Activated CD4-positive, alpha-beta memory T cell treated with anti-CD3 and anti-CD28 coated beads, Interleukin-2, amount 10 ng/mL, durations not matched to agents 7 days and 5 days (primary cell): Measurements from ENCODE around the gene EFCAB10. TPM values are rescaled to one million over a fixed set of nuclear protein-coding genes. Genes with fewer than 3 reads are reported as not detected.
"Not testable (repeated sequence)": the region's sequence is repeated elsewhere in the genome, so short reads cannot be mapped to it uniquely, and the experiment has no call there.

Experiments
- CTCF ChIA-PET: fragments of 350-600 bp; sonication (Branson Sonifier 250); formaldehyde crosslinking; loops from one replicate; lab custom pipeline; 2021; ENCODE audit warnings: antibody characterized with exemption, inconsistent platforms; lab: Charles Lee
- POLR2A ChIA-PET: fragments of 350-600 bp; sonication (Branson Sonifier 250); formaldehyde crosslinking; loops from one replicate; lab custom pipeline; 2021; ENCODE audit warnings: antibody characterized with exemption; lab: Charles Lee
- DNase-seq: peaks from one replicate; pipeline ENCODE4 v3.0.0-alpha.2; 2020
- H3K27ac Mint-ChIP-seq: one replicate; pipeline ENCODE4 v1.8.0; 2021; ENCODE audit warnings: mild to moderate bottlenecking, mixed read lengths
- H3K27me3 Mint-ChIP-seq: one replicate; pipeline ENCODE4 v1.8.0; 2021; ENCODE audit warnings: mixed read lengths
- H3K36me3 Mint-ChIP-seq: one replicate; pipeline ENCODE4 v1.8.0; 2021; ENCODE audit warnings: low read depth, mixed read lengths
- H3K4me1 Mint-ChIP-seq: one replicate; pipeline ENCODE4 v1.8.0; 2021; ENCODE audit warnings: mixed read lengths
- H3K4me3 Mint-ChIP-seq: one replicate; pipeline ENCODE4 v1.8.0; 2021; ENCODE audit warnings: mild to moderate bottlenecking, mixed read lengths
- H3K9me3 Mint-ChIP-seq: one replicate; pipeline ENCODE4 v1.8.0; 2021; ENCODE audit warnings: mixed read lengths
- total RNA-seq, 2 experiments: library from RNA; stranded (reverse); gene quantifications; one replicate each; pipeline ENCODE4 v1.2.3, GENCODE V29; 2021

EFCAB10 gene
- total RNA-seq, 2 experiments from 2014 or later = not detected

GRCh38 chr7:105559926-105560325, 21.4 kb downstream of the EFCAB10 start:
- no peak for DNase-seq
- POLR2A ChIA-PET = no interaction called here
- peaks cover 38% of the 10 kb centered on the region for H3K36me3 Mint-ChIP-seq

DNA sequence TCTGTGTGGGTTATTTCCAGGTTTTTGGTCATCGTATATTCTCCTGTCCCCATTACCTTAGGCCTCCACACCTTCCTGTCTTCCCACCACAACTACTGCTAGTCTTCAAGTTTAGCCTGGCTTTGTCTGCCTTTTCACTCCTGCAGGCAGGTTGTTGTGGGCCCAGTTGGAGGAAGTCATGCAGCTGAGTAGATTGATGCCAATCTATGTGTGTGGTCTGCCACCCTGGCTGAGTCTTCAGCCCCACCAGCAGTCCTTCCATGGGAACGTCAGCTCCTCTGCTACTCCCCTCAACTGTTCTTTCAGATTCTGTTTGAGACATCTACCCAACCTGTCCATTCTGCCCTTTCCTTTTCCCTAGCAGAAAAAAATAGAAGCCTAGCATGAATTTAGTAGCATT, 43.0 kb downstream of the EFCAB10 start:
- CTCF ChIA-PET = no interaction called here
- POLR2A ChIA-PET = no interaction called here
- Mint-ChIP-seq H3K27ac (peak overlapping the region; percentile 33), H3K36me3 (peaks cover 32% of the 10 kb centered on the region), H3K4me1 (peaks cover 30% of the 10 kb centered on the region), H3K9me3 (no peaks in the 10 kb centered on the region), H3K27me3 (no peaks in the 10 kb centered on the region), H3K4me3 (no peak overlapping the region)
- DNase-seq = no peak

More at GRCh38 chr7:105559926-105560325, 21.4 kb downstream of the EFCAB10 start:
- H3K27me3 Mint-ChIP-seq = no peaks in the 10 kb centered on the region
- no peaks in the 10 kb centered on the region for H3K4me1 Mint-ChIP-seq
- no peak overlapping the region for H3K27ac Mint-ChIP-seq
- CTCF ChIA-PET = no interaction called here
- no peak overlapping the region for H3K4me3 Mint-ChIP-seq
- no peaks in the 10 kb centered on the region for H3K9me3 Mint-ChIP-seq

GRCh38 chr7:105532709-105533460, 48.4 kb downstream of the EFCAB10 start:
- no peaks in the 10 kb centered on the region for H3K9me3 Mint-ChIP-seq
- peak overlapping the region; percentile 88 for H3K27ac Mint-ChIP-seq
- no peak for DNase-seq
- ChIA-PET POLR2A (interaction anchor here (0.6 to 4.5 kb wide), 13 partner anchors 8 to 589 kb away, joined by 3 to 34 read pairs (median 6); partner anchors contain the start of genes EFCAB10, KMT2E, PUS7 and SRPK2), CTCF (interaction anchor here (1.2 to 1.8 kb wide), 4 partner anchors 14 to 549 kb away, joined by 3 to 12 read pairs (median 4); no protein-coding TSS in a partner anchor)
- peak overlapping the region; percentile 81 for H3K4me3 Mint-ChIP-seq
- H3K36me3 Mint-ChIP-seq = peaks cover 4% of the 10 kb centered on the region
- peaks cover 43% of the 10 kb centered on the region for H3K4me1 Mint-ChIP-seq
- no peaks in the 10 kb centered on the region for H3K27me3 Mint-ChIP-seq

DNA sequence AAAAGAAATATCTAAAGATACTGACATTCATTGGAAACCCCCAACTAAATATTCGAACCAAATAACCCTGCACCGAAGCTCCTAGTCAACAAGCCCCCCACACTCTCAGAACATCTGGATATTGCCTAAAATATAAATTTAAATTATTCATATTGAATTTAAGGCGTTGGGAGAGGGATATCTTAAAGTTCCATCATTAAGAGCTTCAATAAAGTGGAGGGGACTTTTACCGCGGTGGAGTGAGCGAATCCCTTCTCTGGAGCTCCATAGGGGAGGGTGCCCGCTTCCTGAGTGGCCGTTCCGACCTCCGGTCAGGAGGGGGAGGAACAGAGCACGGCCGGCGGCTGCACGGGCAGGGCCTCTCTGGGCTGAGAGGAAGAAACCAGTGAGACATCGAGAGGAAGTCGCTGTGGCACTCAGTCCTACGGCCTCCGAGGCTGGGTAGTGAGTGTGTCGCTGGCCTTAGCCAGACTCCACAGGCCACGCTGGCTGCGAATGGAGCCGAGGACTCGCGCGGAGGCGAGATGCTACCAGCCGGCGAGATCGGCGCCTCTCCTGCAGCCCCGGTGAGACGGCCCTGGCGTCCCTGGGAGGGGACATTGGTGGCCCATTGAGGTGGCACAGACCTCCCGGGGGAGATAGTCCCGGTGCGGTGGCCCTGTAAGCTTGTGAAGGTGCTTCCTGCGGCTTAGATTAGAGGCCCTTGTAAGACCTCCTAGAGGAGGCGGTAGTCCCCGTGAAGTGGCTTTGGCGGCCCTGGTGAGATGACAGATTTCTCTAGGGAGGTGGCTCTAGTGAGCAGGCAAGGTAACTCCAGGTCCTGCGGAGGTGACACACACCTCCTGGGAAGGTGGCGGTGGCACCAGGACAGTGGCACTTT, 49.3 kb downstream of the EFCAB10 start, which contains the start of gene RINT1:
Gene RINT1, plus strand, starts transcription at position 410 of the 880 bp plus-strand sequence. Its CDS starts 115 bp downstream, at position 525.
- Mint-ChIP-seq H3K27me3 (no peaks in the 10 kb centered on the region), H3K9me3 (no peaks in the 10 kb centered on the region), H3K27ac (peak within 1 kb of the TSS; percentile 88), H3K36me3 (peaks cover 3% of the 10 kb centered on the region), H3K4me3 (peak within 1 kb of the TSS; percentile 81), H3K4me1 (peaks cover 43% of the 10 kb centered on the region)
- POLR2A ChIA-PET = interaction anchor here (0.6 to 4.5 kb wide), 34 partner anchors 9 to 1186 kb away, joined by 3 to 34 read pairs (median 4); partner anchors contain the start of genes EFCAB10, KMT2E, PUS7 and SRPK2
- DNase-seq = peak; percentile 92
- CTCF ChIA-PET = interaction anchor here (0.6 to 1.8 kb wide), 28 partner anchors 9 to 551 kb away, joined by 3 to 12 read pairs (median 4); partner anchors contain the start of gene EFCAB10

DNA sequence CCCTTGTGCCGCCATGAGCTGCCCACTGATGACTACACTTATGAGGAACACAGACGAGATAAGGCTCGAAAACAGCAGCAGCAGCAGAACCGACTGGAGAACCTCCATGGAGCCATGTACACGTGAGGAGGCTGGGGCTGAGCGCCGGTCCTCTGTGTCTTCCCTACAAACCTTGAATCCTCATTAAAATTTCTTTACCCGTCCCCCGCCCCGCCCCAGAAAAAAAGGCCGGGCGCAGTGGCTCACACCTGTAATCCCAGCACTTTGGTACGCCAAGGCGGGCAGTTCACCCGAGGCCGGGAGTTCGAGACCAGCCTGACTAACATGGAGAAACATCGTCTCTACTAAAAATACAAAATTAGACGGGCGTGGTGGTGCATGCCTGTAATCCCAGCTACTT, 50.7 kb downstream of the EFCAB10 start:
- Mint-ChIP-seq H3K9me3 (no peaks in the 10 kb centered on the region), H3K4me3 (peak overlapping the region; percentile 46), H3K4me1 (peaks cover 36% of the 10 kb centered on the region), H3K36me3 (no peaks in the 10 kb centered on the region), H3K27ac (no peak overlapping the region), H3K27me3 (peaks cover 3% of the 10 kb centered on the region)
- ChIA-PET POLR2A (interaction anchor here (2.1 to 4.5 kb wide), 3 partner anchors 8 to 515 kb away, joined by 6 to 34 read pairs (median 27); partner anchors contain the start of genes KMT2E and PUS7), CTCF (interaction anchor here (0.6 kb wide), 1 partner anchor 1061 kb away, joined by 3 read pairs; no protein-coding TSS in a partner anchor)
- no peak for DNase-seq

DNA sequence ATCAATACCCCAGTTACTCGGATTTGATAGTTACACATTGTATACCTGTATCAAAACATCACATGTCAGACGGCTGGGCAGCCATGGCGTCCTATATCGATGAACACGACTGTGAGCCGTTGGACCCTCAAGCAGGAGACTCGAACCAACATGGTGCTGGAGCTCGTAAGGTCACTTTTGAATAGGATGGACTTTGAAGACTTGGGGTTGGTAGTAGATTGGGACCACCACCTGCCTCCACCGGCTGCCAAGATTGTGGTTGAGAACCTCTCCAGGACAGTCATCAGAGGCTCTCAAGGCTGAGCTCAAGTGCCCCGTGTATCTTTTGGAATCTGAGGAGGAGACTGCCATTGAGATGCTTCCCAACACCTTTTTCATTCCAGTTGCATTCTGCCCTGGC, 51.2 kb downstream of the EFCAB10 start:
- Mint-ChIP-seq H3K27ac (no peak overlapping the region), H3K9me3 (no peaks in the 10 kb centered on the region), H3K27me3 (peaks cover 3% of the 10 kb centered on the region), H3K4me1 (peaks cover 33% of the 10 kb centered on the region), H3K4me3 (peak overlapping the region; percentile 46), H3K36me3 (no peaks in the 10 kb centered on the region)
- ChIA-PET POLR2A (interaction anchor here (4.5 kb wide), 1 partner anchor 515 kb away, joined by 34 read pairs; the partner anchor contains the start of gene KMT2E), CTCF (interaction anchor here (0.6 kb wide), 1 partner anchor 1061 kb away, joined by 3 read pairs; no protein-coding TSS in a partner anchor)
- DNase-seq = no peak

GRCh38 chr7:105527737-105528136, 53.6 kb downstream of the EFCAB10 start:
- H3K27ac Mint-ChIP-seq, H3K36me3 Mint-ChIP-seq, H3K9me3 Mint-ChIP-seq, CTCF ChIA-PET, POLR2A ChIA-PET, H3K4me3 Mint-ChIP-seq, DNase-seq, H3K27me3 Mint-ChIP-seq: not testable (repeated sequence)
- peaks cover 20% of the 10 kb centered on the region for H3K4me1 Mint-ChIP-seq

DNA sequence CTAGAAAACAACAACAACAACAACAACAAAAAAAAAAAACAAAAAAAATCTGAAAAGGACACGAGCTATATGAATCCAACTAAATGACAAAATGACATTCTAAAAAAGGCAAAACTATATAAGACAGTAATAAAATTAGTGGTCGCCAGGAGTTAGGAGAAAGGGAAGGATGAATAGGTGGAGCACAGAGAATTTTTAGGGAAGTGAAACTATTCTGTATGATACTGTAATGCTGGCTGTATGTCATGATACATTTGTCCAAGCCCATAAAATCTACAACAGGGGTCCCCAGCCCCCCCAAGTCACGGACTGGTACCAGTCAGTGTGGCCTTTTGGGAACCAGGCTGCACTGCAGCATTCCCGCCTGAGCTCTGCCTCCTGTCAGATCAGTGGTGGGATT, 56.5 kb downstream of the EFCAB10 start:
- CTCF ChIA-PET = no interaction called here
- peaks cover 6% of the 10 kb centered on the region for H3K36me3 Mint-ChIP-seq
- H3K4me1 Mint-ChIP-seq = peaks cover 22% of the 10 kb centered on the region
- POLR2A ChIA-PET = no interaction called here
- no peaks in the 10 kb centered on the region for H3K9me3 Mint-ChIP-seq
- H3K4me3 Mint-ChIP-seq = no peak overlapping the region
- H3K27me3 Mint-ChIP-seq = peaks cover 3% of the 10 kb centered on the region
- H3K27ac Mint-ChIP-seq = no peak overlapping the region
- no peak for DNase-seq

DNA sequence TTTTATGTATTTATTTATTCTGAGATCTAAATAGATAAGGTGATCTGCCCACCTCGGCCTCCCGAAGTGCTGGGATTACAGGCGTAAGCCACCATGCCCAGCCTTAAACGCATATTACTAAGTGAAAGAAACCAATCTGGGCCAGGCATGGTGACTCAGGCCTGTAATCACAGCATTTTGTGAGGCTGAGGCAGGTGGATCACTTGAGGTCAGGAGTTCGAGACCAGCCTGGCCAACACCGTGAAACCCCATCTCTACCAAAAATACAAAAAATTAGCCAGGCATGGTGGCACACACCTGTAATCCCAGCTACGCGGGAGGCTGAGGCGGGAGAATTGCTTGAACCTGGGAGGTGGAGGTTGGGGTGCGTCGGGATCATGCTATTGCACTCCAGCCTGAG, 56.9 kb downstream of the EFCAB10 start:
- H3K9me3 Mint-ChIP-seq, H3K27ac Mint-ChIP-seq, H3K27me3 Mint-ChIP-seq, H3K4me3 Mint-ChIP-seq, DNase-seq, H3K36me3 Mint-ChIP-seq, CTCF ChIA-PET: not testable (repeated sequence)
- POLR2A ChIA-PET = interaction anchor here (3.9 kb wide), 1 partner anchor 7 kb away, joined by 27 read pairs; the partner anchor contains the start of gene RINT1
- H3K4me1 Mint-ChIP-seq = peaks cover 23% of the 10 kb centered on the region

DNA sequence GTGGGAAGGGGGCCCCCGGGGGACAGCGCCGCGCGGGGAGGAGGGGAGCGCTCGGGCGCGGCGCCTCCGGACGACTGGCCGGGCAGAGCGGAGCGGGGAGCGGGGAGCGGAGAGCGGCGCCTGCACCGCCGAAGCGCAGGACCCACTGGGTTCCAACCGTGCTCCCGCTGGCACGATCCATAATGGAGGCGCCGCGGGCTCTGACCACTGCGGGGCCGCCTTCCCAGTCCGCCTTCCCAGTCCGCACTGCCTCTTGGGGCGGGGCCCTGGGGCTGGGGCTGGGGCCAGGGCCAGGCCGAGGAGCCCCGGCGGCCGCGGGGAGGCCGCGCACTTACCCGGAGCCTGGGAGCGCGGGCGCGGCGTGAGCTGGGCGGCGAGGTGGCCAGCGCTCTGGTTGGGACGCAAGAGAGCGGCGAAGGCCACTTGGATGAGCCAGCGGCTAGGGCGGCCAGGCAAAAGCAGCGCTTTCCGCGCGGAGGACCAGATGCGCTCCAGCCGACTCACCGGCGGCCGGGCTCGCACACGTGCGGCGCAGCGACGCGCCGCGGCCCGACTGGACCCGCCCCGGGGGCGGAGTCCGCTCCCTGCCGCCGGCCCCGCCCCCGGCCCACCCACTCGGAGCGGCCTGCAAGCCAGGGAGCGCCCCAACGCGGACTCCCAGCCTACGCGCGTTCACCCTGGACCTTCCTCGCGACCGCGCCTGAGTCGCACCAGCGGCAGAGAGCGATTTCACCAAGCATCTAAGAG, 59.4 kb downstream of the EFCAB10 start, which contains the start of gene PUS7:
Gene PUS7, minus strand, starts transcription at position 555 of the 747 bp plus-strand sequence. CDS start 13,759 bp downstream, outside the sequence.
- H3K36me3 Mint-ChIP-seq = peaks cover 10% of the 10 kb centered on the region
- H3K27me3 Mint-ChIP-seq = peaks cover 3% of the 10 kb centered on the region
- peak within 1 kb of the TSS; percentile 94 for H3K4me3 Mint-ChIP-seq
- H3K9me3 Mint-ChIP-seq = no peaks in the 10 kb centered on the region
- H3K27ac Mint-ChIP-seq = peak within 1 kb of the TSS; percentile 73
- POLR2A ChIA-PET = interaction anchor here (3.9 kb wide), 1 partner anchor 10 kb away, joined by 27 read pairs; the partner anchor contains the start of gene RINT1
- H3K4me1 Mint-ChIP-seq = peaks cover 24% of the 10 kb centered on the region
- peak; percentile 84 for DNase-seq
- CTCF ChIA-PET = no interaction called here

DNA sequence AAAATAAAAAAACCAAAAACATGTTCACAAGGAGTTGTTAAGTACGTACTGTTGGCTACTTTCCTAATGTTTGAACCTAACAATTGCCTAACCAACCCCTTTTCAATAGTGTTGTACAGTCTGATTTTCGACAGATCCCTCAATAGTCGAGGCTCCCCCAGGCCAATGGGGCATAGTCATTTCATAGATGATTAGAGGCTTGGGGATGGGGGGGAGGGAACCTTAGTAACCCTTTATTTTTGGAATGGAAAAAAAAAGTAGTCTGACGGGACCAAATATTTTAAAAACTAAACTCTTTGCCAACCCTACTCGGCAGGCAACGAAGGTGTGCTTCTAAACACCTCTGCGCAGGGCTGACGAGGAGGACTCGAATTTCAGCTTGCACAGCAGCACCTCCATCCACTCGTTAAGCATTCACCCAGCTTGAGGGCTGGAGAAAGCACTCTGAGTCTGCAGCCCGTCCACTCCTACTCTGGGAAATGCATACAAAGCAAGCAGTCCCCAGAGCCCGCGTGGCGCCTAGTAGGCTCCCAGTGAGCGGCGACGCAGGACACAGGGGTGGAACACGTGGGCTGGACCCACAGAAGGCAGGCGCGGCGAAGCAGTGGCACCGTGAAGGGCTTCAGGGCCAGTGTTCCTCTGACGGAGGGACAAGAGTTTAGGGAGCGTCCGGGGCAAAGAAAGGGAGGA, 60.1 kb downstream of the EFCAB10 start:
- POLR2A ChIA-PET = interaction anchor here (0.8 to 3.9 kb wide), 2 partner anchors 11 to 18 kb away, joined by 3 to 27 read pairs; partner anchors contain the start of gene RINT1
- H3K9me3 Mint-ChIP-seq = no peaks in the 10 kb centered on the region
- peaks cover 10% of the 10 kb centered on the region for H3K36me3 Mint-ChIP-seq
- peaks cover 24% of the 10 kb centered on the region for H3K4me1 Mint-ChIP-seq
- peak overlapping the region; percentile 94 for H3K4me3 Mint-ChIP-seq
- H3K27ac Mint-ChIP-seq = peak overlapping the region; percentile 73
- DNase-seq = peak; percentile 46
- H3K27me3 Mint-ChIP-seq = peaks cover 2% of the 10 kb centered on the region
- CTCF ChIA-PET = interaction anchor here (0.6 to 0.7 kb wide), 2 partner anchors 11 to 638 kb away, joined by 3 read pairs; partner anchors contain the start of gene RINT1
